Natural killer cell (primary cell): ENCODE results near the gene HECTD2. TPM values are rescaled to one million over a fixed set of nuclear protein-coding genes. Genes with fewer than 3 reads are reported as not detected.

ENCODE experiments used
- ATAC-seq, 3 donors: fragments of 150-1000 bp in 2 of 3; fragments of 200-7000 bp in 1 of 3; cut with Tn5 transposase; 1 replicate in 1 of 3; 2 replicates in 2 of 3; pipeline ENCODE4 v1.10.0; 2021; ENCODE audit warnings: mild to moderate bottlenecking in 2 of 3, moderate library complexity in 2 of 3
- DNase-seq, 2 donors: peaks; one replicate each; pipeline versions ENCODE4 v3.0.0 to v3.0.0-alpha.2; 2013 to 2021; ENCODE audit warnings: mixed read lengths in 1 of 2
- H3K27ac ChIP-seq: one replicate; pipeline ENCODE4 v1.5.1; 2013; ENCODE audit warnings: mild to moderate bottlenecking, low read length
- H3K27me3 ChIP-seq: one replicate; pipeline ENCODE4 v1.6.1; 2013; ENCODE audit warnings: low read length; ENCODE audit not compliant: control insufficient read depth, insufficient read depth
- H3K36me3 ChIP-seq: one replicate; pipeline ENCODE4 v1.6.1; 2013; ENCODE audit warnings: low read length; ENCODE audit not compliant: control insufficient read depth, insufficient read depth
- H3K4me1 ChIP-seq: one replicate; pipeline ENCODE4 v1.6.1; 2013; ENCODE audit warnings: low read length; ENCODE audit not compliant: control insufficient read depth, insufficient read depth
- H3K4me3 ChIP-seq: one replicate; pipeline ENCODE4 v1.5.1; 2013; ENCODE audit warnings: low read length
- H3K9me3 ChIP-seq: one replicate; pipeline ENCODE4 v1.6.1; 2013; ENCODE audit warnings: low read length; ENCODE audit not compliant: control insufficient read depth, insufficient read depth
- H3K27ac Mint-ChIP-seq, 2 donors: one replicate each; pipeline ENCODE4 v1.8.0; 2022; ENCODE audit warnings: mild to moderate bottlenecking in 2 of 2, mixed read lengths in 2 of 2, moderate library complexity in 1 of 2
- H3K27me3 Mint-ChIP-seq, 2 donors: one replicate each; pipeline ENCODE4 v1.8.0; 2022; ENCODE audit warnings: low read depth in 2 of 2, mixed read lengths in 2 of 2
- H3K36me3 Mint-ChIP-seq: one replicate; pipeline ENCODE4 v1.8.0; 2022; ENCODE audit warnings: mixed read lengths
- H3K4me1 Mint-ChIP-seq, 2 donors: one replicate each; pipeline ENCODE4 v1.8.0; 2022; ENCODE audit warnings: mixed read lengths in 2 of 2
- H3K4me3 Mint-ChIP-seq: one replicate; pipeline ENCODE4 v1.8.0; 2022; ENCODE audit warnings: mild to moderate bottlenecking, moderate library complexity, mixed read lengths
- H3K9me3 Mint-ChIP-seq, 2 donors: one replicate each; pipeline ENCODE4 v1.8.0; 2022; ENCODE audit warnings: mixed read lengths in 2 of 2
- WGBS: methylation state at CpG from one replicate; pipeline ENCODE4 v1.1.7; 2013; ENCODE audit warnings: missing lambda C conversion rate; ENCODE audit not compliant: insufficient coverage; 5-methylcytosine and 5-hydroxymethylcytosine counted together
- intact Hi-C: fragments of 100-400 bp; cut with micrococcal nuclease; formaldehyde crosslinking; loops from one replicate; pipeline ENCODE4 v1.14.2; 2022
- total RNA-seq, 4 donors: library from RNA; stranded (reverse); fragments of 120-200 nt in 1 of 4; gene quantifications; one replicate each; pipeline versions ENCODE4 v1.2.3 to v1.2.4, GENCODE V29; 2013 to 2022
- TF ChIP-seq, protein P1 (sequence below): fragments of 200-600 bp; IDR thresholded peaks from one replicate; pipeline ENCODE4 v1.8.0; 2022; ENCODE audit warnings: antibody characterized with exemption

The HECTD2 gene
- total RNA-seq, 3 donors from 2014 or later (not counting 1 experiment from before 2014, with no cell fraction given), result 0.61 to 3.6 (median 1.1) TPM

DNA sequence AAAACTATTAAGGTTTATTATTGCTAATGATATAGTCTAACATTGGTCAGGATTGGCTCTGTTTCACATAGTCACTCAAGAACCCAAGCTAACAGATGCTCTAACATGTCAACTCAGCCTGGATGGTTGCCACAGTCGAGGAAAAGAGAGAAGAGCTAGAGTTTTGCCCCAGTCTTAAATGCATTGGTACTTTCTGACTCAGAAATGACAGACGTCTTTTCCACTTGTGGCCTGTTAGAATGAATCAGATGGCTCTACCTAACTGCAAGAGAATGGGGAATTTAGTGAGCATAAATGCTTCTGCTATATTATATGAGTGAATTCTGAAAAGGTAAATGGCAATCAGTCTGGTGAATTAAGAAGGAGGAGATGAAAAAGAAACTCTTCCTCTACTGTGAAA lies 13.9 kb downstream of the HECTD2 start:
- no peaks in the 10 kb centered on the region for H3K4me1 ChIP-seq
- H3K27me3 Mint-ChIP-seq, result no peaks in the 10 kb centered on the region
- ATAC-seq (no peak), DNase-seq (no peak)
- no peaks in the 10 kb centered on the region for H3K9me3 ChIP-seq
- H3K27ac Mint-ChIP-seq, result no peak overlapping the region
- H3K4me3 ChIP-seq, result no peak overlapping the region
- 75% methylated on average over 2 of the region's 2 CpGs for WGBS
- H3K9me3 Mint-ChIP-seq, result no peaks in the 10 kb centered on the region
- H3K36me3 Mint-ChIP-seq, result no peaks in the 10 kb centered on the region
- no peaks in the 10 kb centered on the region for H3K4me1 Mint-ChIP-seq
- TF ChIP-seq, protein P1, sequence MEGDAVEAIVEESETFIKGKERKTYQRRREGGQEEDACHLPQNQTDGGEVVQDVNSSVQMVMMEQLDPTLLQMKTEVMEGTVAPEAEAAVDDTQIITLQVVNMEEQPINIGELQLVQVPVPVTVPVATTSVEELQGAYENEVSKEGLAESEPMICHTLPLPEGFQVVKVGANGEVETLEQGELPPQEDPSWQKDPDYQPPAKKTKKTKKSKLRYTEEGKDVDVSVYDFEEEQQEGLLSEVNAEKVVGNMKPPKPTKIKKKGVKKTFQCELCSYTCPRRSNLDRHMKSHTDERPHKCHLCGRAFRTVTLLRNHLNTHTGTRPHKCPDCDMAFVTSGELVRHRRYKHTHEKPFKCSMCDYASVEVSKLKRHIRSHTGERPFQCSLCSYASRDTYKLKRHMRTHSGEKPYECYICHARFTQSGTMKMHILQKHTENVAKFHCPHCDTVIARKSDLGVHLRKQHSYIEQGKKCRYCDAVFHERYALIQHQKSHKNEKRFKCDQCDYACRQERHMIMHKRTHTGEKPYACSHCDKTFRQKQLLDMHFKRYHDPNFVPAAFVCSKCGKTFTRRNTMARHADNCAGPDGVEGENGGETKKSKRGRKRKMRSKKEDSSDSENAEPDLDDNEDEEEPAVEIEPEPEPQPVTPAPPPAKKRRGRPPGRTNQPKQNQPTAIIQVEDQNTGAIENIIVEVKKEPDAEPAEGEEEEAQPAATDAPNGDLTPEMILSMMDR, result no peak
- no peaks in the 10 kb centered on the region for H3K36me3 ChIP-seq
- H3K4me3 Mint-ChIP-seq, result no peak overlapping the region
- H3K27ac ChIP-seq, result no peak overlapping the region
- H3K27me3 ChIP-seq, result no peaks in the 10 kb centered on the region
- intact Hi-C loops, result no loop called here

DNA sequence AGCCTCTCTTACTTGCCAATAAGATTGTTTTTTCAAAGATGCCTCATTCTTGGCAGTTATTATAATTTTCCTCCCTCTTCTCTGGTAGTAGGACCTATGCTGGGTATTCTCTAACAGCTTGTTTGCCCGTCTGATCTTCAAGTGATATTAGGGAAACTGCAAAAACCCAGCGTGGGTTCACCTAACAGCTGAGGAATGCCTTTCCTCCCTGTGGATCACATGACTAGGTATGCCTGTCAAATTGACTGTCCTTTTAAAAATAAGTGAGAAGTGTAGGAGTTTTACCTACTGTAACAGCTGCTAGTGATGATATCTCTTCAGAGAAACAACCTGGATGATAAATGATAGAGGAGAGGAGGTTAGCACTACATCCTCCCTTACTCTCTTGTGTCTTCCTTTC lies 22.0 kb downstream of the HECTD2 start:
- no peaks in the 10 kb centered on the region for H3K27me3 Mint-ChIP-seq
- TF ChIP-seq, protein P1, result no peak
- DNase-seq (no peak), ATAC-seq (no peak)
- H3K4me3 ChIP-seq, result no peak overlapping the region
- H3K4me3 Mint-ChIP-seq, result no peak overlapping the region
- no peak overlapping the region for H3K27ac Mint-ChIP-seq
- no peaks in the 10 kb centered on the region for H3K36me3 Mint-ChIP-seq
- H3K9me3 Mint-ChIP-seq, result no peaks in the 10 kb centered on the region
- no peaks in the 10 kb centered on the region for H3K9me3 ChIP-seq
- H3K27me3 ChIP-seq, result no peaks in the 10 kb centered on the region
- H3K36me3 ChIP-seq, result no peaks in the 10 kb centered on the region
- 86% methylated on average over 2 of the region's 2 CpGs for WGBS
- no peak overlapping the region for H3K27ac ChIP-seq
- H3K4me1 Mint-ChIP-seq, result no peaks in the 10 kb centered on the region
- intact Hi-C loops, result no loop called here
- no peaks in the 10 kb centered on the region for H3K4me1 ChIP-seq

- TF ChIP-seq, protein P1, result no peak
- no peak for ATAC-seq
Observed at GRCh38 chr10:91433620-91434019, 23.5 kb downstream of the HECTD2 start.

DNA sequence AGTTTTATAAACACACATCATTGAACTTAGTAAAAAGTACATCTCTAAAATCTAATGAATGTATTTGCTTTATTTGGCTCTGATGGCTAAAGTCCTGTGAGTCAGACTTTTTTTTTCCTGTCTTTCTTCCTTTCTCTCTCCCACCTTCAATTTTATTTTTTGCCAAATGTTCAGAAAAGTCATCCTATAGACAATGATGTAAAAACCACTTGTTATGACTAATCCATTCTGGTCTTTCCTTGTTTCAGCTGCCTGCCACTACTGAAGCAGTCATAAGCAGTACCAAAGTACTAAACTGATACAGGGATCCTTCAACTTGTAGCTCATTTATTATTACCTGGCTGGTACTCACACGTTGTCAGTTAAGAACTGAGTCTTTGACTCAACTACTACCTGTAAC lies 23.9 kb downstream of the HECTD2 start:
- no peaks in the 10 kb centered on the region for H3K9me3 Mint-ChIP-seq
- no peaks in the 10 kb centered on the region for H3K27me3 Mint-ChIP-seq
- H3K4me3 Mint-ChIP-seq, result no peak overlapping the region
- no peak for ATAC-seq
- no peak overlapping the region for H3K27ac Mint-ChIP-seq
- H3K27ac ChIP-seq, result no peak overlapping the region
- H3K36me3 Mint-ChIP-seq, result no peaks in the 10 kb centered on the region
- H3K36me3 ChIP-seq, result no peaks in the 10 kb centered on the region
- no peaks in the 10 kb centered on the region for H3K27me3 ChIP-seq
- no peaks in the 10 kb centered on the region for H3K9me3 ChIP-seq
- H3K4me1 ChIP-seq, result no peaks in the 10 kb centered on the region
- no peak for DNase-seq
- TF ChIP-seq, protein P1, result no peak
- WGBS, result 71% methylated on average over 1 of the region's 1 CpG
- H3K4me3 ChIP-seq, result no peak overlapping the region
- intact Hi-C loops, result no loop called here
- no peaks in the 10 kb centered on the region for H3K4me1 Mint-ChIP-seq

More at GRCh38 chr10:91433620-91434019, 23.5 kb downstream of the HECTD2 start:
- no peak overlapping the region for H3K4me3 Mint-ChIP-seq
- Histone ChIP-seq H3K27ac (no peak overlapping the region), H3K36me3 (no peaks in the 10 kb centered on the region), H3K4me3 (no peak overlapping the region), H3K27me3 (no peaks in the 10 kb centered on the region), H3K4me1 (no peaks in the 10 kb centered on the region), H3K9me3 (no peaks in the 10 kb centered on the region)
- H3K36me3 Mint-ChIP-seq, result no peaks in the 10 kb centered on the region
- 77% methylated on average over 2 of the region's 2 CpGs for WGBS
- no peaks in the 10 kb centered on the region for H3K9me3 Mint-ChIP-seq
- no peaks in the 10 kb centered on the region for H3K27me3 Mint-ChIP-seq
- intact Hi-C loops, result no loop called here
- no peak for DNase-seq
- no peaks in the 10 kb centered on the region for H3K4me1 Mint-ChIP-seq
- H3K27ac Mint-ChIP-seq, result no peak overlapping the region
